Loucy (cell line): Measurements from ENCODE around the gene EIF2A.

Experiments
- H2AFZ ChIP-seq: fragments of 200-600 bp; sonication (generic); 2 replicates; pipeline ENCODE4 v1.6.0; 2016; ENCODE audit warnings: antibody characterized with exemption, mild to moderate bottlenecking, low read length, moderate library complexity
- H3F3A ChIP-seq: fragments of 200-600 bp; 2 replicates; pipeline ENCODE4 v1.6.0; 2016; ENCODE audit warnings: antibody characterized with exemption, low read depth, mild to moderate bottlenecking
- H3K27me3 ChIP-seq: fragments of 200-600 bp; sonication (generic); 2 replicates; pipeline ENCODE4 v1.6.1; 2014; ENCODE audit warnings: low read length, mild to moderate bottlenecking; ENCODE audit not compliant: insufficient read depth, poor library complexity, severe bottlenecking
- H3K36me3 ChIP-seq: fragments of 200-600 bp; sonication (generic); 2 replicates; pipeline ENCODE4 v1.6.1; 2016; ENCODE audit warnings: low read length; ENCODE audit not compliant: insufficient read depth
- H3K4me1 ChIP-seq: fragments of 200-600 bp; sonication (generic); 2 replicates; pipeline ENCODE4 v1.5.1; 2014; ENCODE audit warnings: low read length, mild to moderate bottlenecking; ENCODE audit not compliant: insufficient read depth, poor library complexity, severe bottlenecking
- H3K4me2 ChIP-seq: fragments of 200-600 bp; sonication (generic); 2 replicates; pipeline ENCODE4 v1.6.0; 2014; ENCODE audit warnings: antibody characterized with exemption, low read length, low read depth, mild to moderate bottlenecking; ENCODE audit not compliant: poor library complexity, severe bottlenecking
- H3K4me3 ChIP-seq: fragments of 200-600 bp; sonication (generic); 2 replicates; pipeline ENCODE4 v1.5.1; 2014; ENCODE audit warnings: low read length, mild to moderate bottlenecking, mixed read lengths; ENCODE audit not compliant: poor library complexity, severe bottlenecking
- H3K79me2 ChIP-seq: fragments of 200-600 bp; sonication (generic); 2 replicates; pipeline ENCODE4 v1.6.1; 2014; ENCODE audit warnings: low read length; ENCODE audit not compliant: insufficient read depth
- H3K9ac ChIP-seq: fragments of 200-600 bp; sonication (generic); 2 replicates; pipeline ENCODE4 v1.6.0; 2014; ENCODE audit warnings: mild to moderate bottlenecking, low read depth, low read length, moderate library complexity; ENCODE audit not compliant: poor library complexity, severe bottlenecking
- H3K9me2 ChIP-seq: fragments of 200-600 bp; sonication (generic); replicated peaks from 2 replicates; pipeline ENCODE4 v1.6.1; 2016; ENCODE audit warnings: low read depth, low read length, mixed read lengths
- H3K9me3 ChIP-seq: fragments of 200-600 bp; sonication (generic); 2 replicates; pipeline ENCODE4 v1.6.1; 2014; ENCODE audit warnings: mild to moderate bottlenecking, antibody characterized with exemption, low read length, low read depth; ENCODE audit not compliant: insufficient read depth
- H4K20me1 ChIP-seq: fragments of 200-600 bp; sonication (generic); 2 replicates; pipeline ENCODE4 v1.6.0; 2014; ENCODE audit warnings: antibody characterized with exemption, low read length, mild to moderate bottlenecking; ENCODE audit not compliant: insufficient read depth, poor library complexity, severe bottlenecking
- EZH2phosphoT487 ChIP-seq: fragments of 200-600 bp; IDR thresholded peaks from 2 replicates; pipeline ENCODE4 v1.6.1; 2018; ENCODE audit warnings: antibody characterized with exemption, mild to moderate bottlenecking, moderate library complexity, borderline replicate concordance
- TF ChIP-seq, protein P1 (sequence below): fragments of 200-600 bp; sonication (generic); conservative IDR thresholded peaks from 2 replicates; pipeline ENCODE4 v1.5.1; 2014; ENCODE audit warnings: mild to moderate bottlenecking, antibody characterized with exemption, low read length

Gene EIF2A

DNA sequence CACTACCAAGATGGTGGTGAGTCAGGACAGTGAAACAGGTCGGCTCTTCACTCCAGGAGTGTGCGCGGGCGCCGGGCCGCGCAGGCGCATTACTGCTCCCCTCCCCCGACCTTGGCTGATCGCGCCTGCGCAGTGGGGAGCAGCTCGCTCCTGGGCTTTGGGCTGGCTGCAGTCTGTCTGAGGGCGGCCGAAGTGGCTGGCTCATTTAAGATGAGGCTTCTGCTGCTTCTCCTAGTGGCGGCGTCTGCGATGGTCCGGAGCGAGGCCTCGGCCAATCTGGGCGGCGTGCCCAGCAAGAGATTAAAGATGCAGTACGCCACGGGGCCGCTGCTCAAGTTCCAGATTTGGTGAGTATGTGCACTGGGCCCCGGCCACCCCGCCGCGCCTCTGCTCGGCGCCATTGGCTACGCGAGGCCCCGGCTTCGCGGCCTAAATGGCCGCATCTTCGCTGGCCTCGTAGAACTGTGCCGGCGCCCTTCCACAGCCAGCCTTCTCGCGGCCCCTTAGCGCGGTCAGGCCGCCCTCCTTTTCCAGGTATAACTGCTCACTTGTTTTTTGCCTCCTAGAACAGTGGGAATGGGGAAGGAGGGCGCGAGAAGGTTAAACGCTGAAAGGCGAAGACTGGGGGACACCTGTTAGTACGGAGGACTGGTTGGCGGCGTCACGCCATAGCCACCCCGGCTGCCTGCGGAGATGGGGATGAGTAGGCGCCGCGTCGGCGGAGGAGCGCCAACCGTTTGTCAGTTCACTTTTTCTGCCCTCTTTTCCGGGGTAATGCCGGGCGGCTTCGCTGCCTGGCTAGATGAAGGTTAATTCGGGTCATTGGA lies 56.8 kb downstream of the EIF2A start, which contains the start of gene SELENOT:
Gene SELENOT (plus strand): TSS at position 169 of the 827 bp plus-strand sequence. CDS start 42 bp downstream, at position 211.
- H3K4me3 ChIP-seq = peak within 1 kb of the TSS; percentile 73
- peak within 1 kb of the TSS; percentile 93 for H3K4me2 ChIP-seq
- no peaks in the 10 kb centered on the region for H3K9me3 ChIP-seq
- no peaks in the 10 kb centered on the region for H3K36me3 ChIP-seq
- no peaks in the 10 kb centered on the region for H3K27me3 ChIP-seq
- peak within 1 kb of the TSS; percentile 69 for H2AFZ ChIP-seq
- H3K79me2 ChIP-seq = peaks cover 84% of the 10 kb centered on the region
- H4K20me1 ChIP-seq = peaks cover 48% of the 10 kb centered on the region
- no peak for TF ChIP-seq EZH2phosphoT487
- TF ChIP-seq, protein P1, sequence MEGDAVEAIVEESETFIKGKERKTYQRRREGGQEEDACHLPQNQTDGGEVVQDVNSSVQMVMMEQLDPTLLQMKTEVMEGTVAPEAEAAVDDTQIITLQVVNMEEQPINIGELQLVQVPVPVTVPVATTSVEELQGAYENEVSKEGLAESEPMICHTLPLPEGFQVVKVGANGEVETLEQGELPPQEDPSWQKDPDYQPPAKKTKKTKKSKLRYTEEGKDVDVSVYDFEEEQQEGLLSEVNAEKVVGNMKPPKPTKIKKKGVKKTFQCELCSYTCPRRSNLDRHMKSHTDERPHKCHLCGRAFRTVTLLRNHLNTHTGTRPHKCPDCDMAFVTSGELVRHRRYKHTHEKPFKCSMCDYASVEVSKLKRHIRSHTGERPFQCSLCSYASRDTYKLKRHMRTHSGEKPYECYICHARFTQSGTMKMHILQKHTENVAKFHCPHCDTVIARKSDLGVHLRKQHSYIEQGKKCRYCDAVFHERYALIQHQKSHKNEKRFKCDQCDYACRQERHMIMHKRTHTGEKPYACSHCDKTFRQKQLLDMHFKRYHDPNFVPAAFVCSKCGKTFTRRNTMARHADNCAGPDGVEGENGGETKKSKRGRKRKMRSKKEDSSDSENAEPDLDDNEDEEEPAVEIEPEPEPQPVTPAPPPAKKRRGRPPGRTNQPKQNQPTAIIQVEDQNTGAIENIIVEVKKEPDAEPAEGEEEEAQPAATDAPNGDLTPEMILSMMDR = peak; percentile 34
- no peaks in the 10 kb centered on the region for H3F3A ChIP-seq
- H3K9me2 ChIP-seq = no peaks in the 10 kb centered on the region
- peaks cover 65% of the 10 kb centered on the region for H3K4me1 ChIP-seq
- H3K9ac ChIP-seq = peak within 1 kb of the TSS; percentile 81

DNA sequence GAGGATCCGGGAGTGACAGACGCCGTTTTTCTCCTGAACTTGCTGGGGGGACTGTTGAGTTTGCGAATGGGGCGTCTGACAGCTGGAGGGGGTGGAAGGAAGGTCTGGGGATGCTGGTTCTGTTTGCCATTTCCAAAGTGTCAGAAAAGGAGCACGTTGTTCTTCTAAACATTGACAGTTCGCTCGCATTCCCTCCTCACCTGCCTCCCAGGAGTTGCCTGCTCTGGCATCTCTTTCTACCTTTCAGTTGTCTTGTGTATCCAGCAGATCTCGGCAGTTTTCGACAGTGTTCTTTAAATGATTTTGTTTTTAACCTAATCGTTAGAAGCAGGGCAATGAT lies 57.4 kb downstream of the EIF2A start:
- H3K36me3 ChIP-seq = no peaks in the 10 kb centered on the region

DNA sequence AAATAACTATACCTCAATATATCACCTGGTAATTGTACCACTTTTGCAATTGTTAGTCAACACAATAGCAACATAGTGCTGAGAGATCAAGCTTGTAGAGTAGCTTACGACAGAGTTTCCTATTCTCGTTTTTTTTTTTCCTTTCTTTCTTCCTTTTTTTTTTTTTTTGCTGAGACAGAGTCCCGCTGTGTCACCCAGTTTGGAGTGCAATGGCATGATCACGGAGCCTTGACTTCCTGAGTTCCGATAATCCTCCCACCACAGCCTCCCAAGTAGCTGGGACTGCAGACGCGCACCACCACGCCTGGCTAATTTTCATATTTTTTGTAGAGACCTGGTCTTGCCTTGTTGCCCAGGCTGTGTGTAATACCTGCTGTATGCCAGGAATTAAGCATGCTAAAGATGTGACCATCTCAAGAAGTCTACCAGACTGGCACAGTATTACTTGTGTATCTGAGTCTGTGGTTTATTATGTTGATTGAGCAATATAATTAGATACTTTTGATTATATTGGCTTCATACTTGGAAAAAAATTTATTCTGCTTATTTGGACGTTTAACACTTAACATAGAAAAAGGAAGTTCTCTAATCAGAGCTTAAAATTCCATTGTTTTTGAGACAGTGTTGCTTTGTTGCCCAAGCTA lies 59.5 kb downstream of the EIF2A start:
- H3K9me3 ChIP-seq = no peaks in the 10 kb centered on the region
- no peaks in the 10 kb centered on the region for H3K27me3 ChIP-seq
- peaks cover 92% of the 10 kb centered on the region for H3K79me2 ChIP-seq
- peaks cover 74% of the 10 kb centered on the region for H4K20me1 ChIP-seq
- no peak for TF ChIP-seq EZH2phosphoT487
- TF ChIP-seq, protein P1 = no peak
- H3K4me3 ChIP-seq = peak overlapping the region; percentile 73
- H2AFZ ChIP-seq = no peak overlapping the region
- H3F3A ChIP-seq = no peaks in the 10 kb centered on the region
- H3K9ac ChIP-seq = peak overlapping the region; percentile 81
- peaks cover 56% of the 10 kb centered on the region for H3K4me1 ChIP-seq
- H3K36me3 ChIP-seq = no peaks in the 10 kb centered on the region
- no peaks in the 10 kb centered on the region for H3K9me2 ChIP-seq
- H3K4me2 ChIP-seq = peak overlapping the region; percentile 93

More for the DNA sequence above, 57.4 kb downstream of the EIF2A start:
- Histone ChIP-seq H3K4me2 (peak overlapping the region; percentile 93), H3F3A (no peaks in the 10 kb centered on the region), H3K4me3 (peak overlapping the region; percentile 73), H3K9ac (peak overlapping the region; percentile 81), H3K27me3 (no peaks in the 10 kb centered on the region), H3K4me1 (peaks cover 66% of the 10 kb centered on the region), H3K9me2 (no peaks in the 10 kb centered on the region), H3K79me2 (peaks cover 85% of the 10 kb centered on the region), H3K9me3 (no peaks in the 10 kb centered on the region), H2AFZ (peak overlapping the region; percentile 44), H4K20me1 (peaks cover 54% of the 10 kb centered on the region)
- no peak for TF ChIP-seq EZH2phosphoT487
- TF ChIP-seq, protein P1 = no peak
